ENCODE results near the gene FRMD4A.

FRMD4A gene

GRCh38 chr10:13621931-13622330, 708.8 kb downstream of the FRMD4A start:
- no peak for DNase-seq

GRCh38 chr10:13617116-13617515, 713.6 kb downstream of the FRMD4A start:
- DNase-seq = no peak

GRCh38 chr10:13615650-13616300, 714.9 kb downstream of the FRMD4A start:
- DNase-seq = peak; percentile 91

GRCh38 chr10:13614530-13615332, 716.0 kb downstream of the FRMD4A start:
- peak; percentile 93 for DNase-seq

GRCh38 chr10:13613519-13613918, 717.2 kb downstream of the FRMD4A start:
- DNase-seq = no peak

- no peak for DNase-seq
These were observed 717.9 kb downstream of the FRMD4A start for GRCh38 chr10:13612654-13613373.

GRCh38 chr10:13608246-13608853, 722.4 kb downstream of the FRMD4A start:
- DNase-seq = peak; percentile 92

GRCh38 chr10:13604357-13605040, 726.2 kb downstream of the FRMD4A start:
- no peak for DNase-seq

GRCh38 chr10:13597909-13598308, 732.8 kb downstream of the FRMD4A start:
- DNase-seq = no peak

GRCh38 chr10:13594641-13595040, 736.1 kb downstream of the FRMD4A start:
- DNase-seq = no peak
